HG02678 (cell line): ENCODE data around the gene C19orf73.
A peak's percentile ranks its signal among the peaks of the same experiment; 100 is the strongest.
"Not testable (repeated sequence)": the region's sequence is repeated elsewhere in the genome, so short reads cannot be mapped to it uniquely, and the experiment has no call there.

Experiments
- ATAC-seq: cut with Tn5 transposase; IDR thresholded peaks from one replicate; pipeline ENCODE4 v1.9.1; 2021; ENCODE audit warnings: mild to moderate bottlenecking, moderate library complexity; ENCODE audit not compliant: unreplicated experiment

The C19orf73 gene

GRCh38 chr19:49123285-49123684 lies 4.3 kb upstream of the C19orf73 start:
- ATAC-seq = not testable (repeated sequence)

- ATAC-seq = not testable (repeated sequence)
Observed at GRCh38 chr19:49121841-49122240, 2.9 kb upstream of the C19orf73 start.

GRCh38 chr19:49120868-49121267 lies 1.9 kb upstream of the C19orf73 start:
- ATAC-seq = no peak

GRCh38 chr19:49120325-49120683 lies 1.4 kb upstream of the C19orf73 start:
- no peak for ATAC-seq

- ATAC-seq = no peak
Observed at GRCh38 chr19:49119411-49120324, 725 bp upstream of the C19orf73 start, which contains the start of gene PPFIA3. PPFIA3 (plus strand) TSS chr19:49119544; CDS start chr19:49127874, 8,330 bp downstream.

GRCh38 chr19:49117677-49118564 lies 1.0 kb downstream of the C19orf73 start:
- ATAC-seq = no peak

GRCh38 chr19:49116544-49116943 lies 2.4 kb downstream of the C19orf73 start:
- ATAC-seq = no peak

- no peak for ATAC-seq
Observed at GRCh38 chr19:49114630-49115363, 4.1 kb downstream of the C19orf73 start.

- peak; percentile 61 for ATAC-seq
Observed at GRCh38 chr19:49113762-49114629, 4.9 kb downstream of the C19orf73 start, which contains the start of gene LIN7B. LIN7B (plus strand) TSS chr19:49114370; CDS start chr19:49114405, 35 bp downstream.

GRCh38 chr19:49111218-49111998 lies 7.5 kb downstream of the C19orf73 start:
- no peak for ATAC-seq

GRCh38 chr19:49110567-49110966 lies 8.4 kb downstream of the C19orf73 start:
- ATAC-seq = no peak

- ATAC-seq = no peak
Observed at GRCh38 chr19:49109569-49110233, 9.2 kb downstream of the C19orf73 start.

- no peak for ATAC-seq
Observed at GRCh38 chr19:49109051-49109450, 9.9 kb downstream of the C19orf73 start.

- no peak for ATAC-seq
Observed at GRCh38 chr19:49107625-49108459, 11.1 kb downstream of the C19orf73 start.

- ATAC-seq = no peak
Observed at GRCh38 chr19:49106648-49107135, 12.3 kb downstream of the C19orf73 start.

GRCh38 chr19:49104229-49104864 lies 14.6 kb downstream of the C19orf73 start:
- no peak for ATAC-seq
